HG03439 (cell line): ENCODE results near the gene SLC22A14.
A peak's percentile ranks its signal among the peaks of the same experiment; 100 is the strongest.

Source experiments
- ATAC-seq: cut with Tn5 transposase; IDR thresholded peaks from one replicate; pipeline ENCODE4 v1.9.1; 2021; ENCODE audit warnings: mild to moderate bottlenecking, moderate library complexity; ENCODE audit not compliant: unreplicated experiment

The SLC22A14 gene

GRCh38 chr3:38337703-38338102, 55.6 kb downstream of the SLC22A14 start:
- no peak for ATAC-seq

GRCh38 chr3:38343797-38344594, 61.9 kb downstream of the SLC22A14 start:
- no peak for ATAC-seq

- ATAC-seq: no peak
Measured at GRCh38 chr3:38345879-38346586, 63.9 kb downstream of the SLC22A14 start.

GRCh38 chr3:38346587-38347410, 64.7 kb downstream of the SLC22A14 start, which contains the start of gene XYLB:
TSS of gene XYLB (plus strand) at chr3:38346785. CDS start at chr3:38346869, 84 bp downstream.
- peak; percentile 98 for ATAC-seq

- no peak for ATAC-seq
Measured at GRCh38 chr3:38347421-38348200, 65.5 kb downstream of the SLC22A14 start.

- ATAC-seq: no peak
Measured at GRCh38 chr3:38348903-38349302, 66.8 kb downstream of the SLC22A14 start.

- no peak for ATAC-seq
Measured at GRCh38 chr3:38349684-38350359, 67.7 kb downstream of the SLC22A14 start.

- no peak for ATAC-seq
Measured at GRCh38 chr3:38353151-38353550, 71.1 kb downstream of the SLC22A14 start.

GRCh38 chr3:38354588-38355330, 72.7 kb downstream of the SLC22A14 start:
- no peak for ATAC-seq

GRCh38 chr3:38359038-38359437, 76.9 kb downstream of the SLC22A14 start:
- no peak for ATAC-seq

GRCh38 chr3:38360345-38360744, 78.3 kb downstream of the SLC22A14 start:
- ATAC-seq: no peak

GRCh38 chr3:38361496-38361895, 79.4 kb downstream of the SLC22A14 start:
- no peak for ATAC-seq

- no peak for ATAC-seq
Measured at GRCh38 chr3:38362825-38363224, 80.7 kb downstream of the SLC22A14 start.

- no peak for ATAC-seq
Measured at GRCh38 chr3:38364721-38365400, 82.8 kb downstream of the SLC22A14 start.

- ATAC-seq: no peak
Measured at GRCh38 chr3:38365469-38366062, 83.5 kb downstream of the SLC22A14 start.

- no peak for ATAC-seq
Measured at GRCh38 chr3:38366082-38366481, 84.0 kb downstream of the SLC22A14 start.

- no peak for ATAC-seq
Measured at GRCh38 chr3:38367779-38368178, 85.7 kb downstream of the SLC22A14 start.
